ENCODE measurements around the gene FRYL. TPM values are rescaled to one million over a fixed set of nuclear protein-coding genes. Genes with fewer than 3 reads are reported as not detected.

The FRYL gene
- total and polyA plus RNA-seq, 2 of the 13 experiments (the other 11 are each of a cell fraction or from before 2014, with no cell fraction given), result 9.7 to 19.6 TPM

DNA sequence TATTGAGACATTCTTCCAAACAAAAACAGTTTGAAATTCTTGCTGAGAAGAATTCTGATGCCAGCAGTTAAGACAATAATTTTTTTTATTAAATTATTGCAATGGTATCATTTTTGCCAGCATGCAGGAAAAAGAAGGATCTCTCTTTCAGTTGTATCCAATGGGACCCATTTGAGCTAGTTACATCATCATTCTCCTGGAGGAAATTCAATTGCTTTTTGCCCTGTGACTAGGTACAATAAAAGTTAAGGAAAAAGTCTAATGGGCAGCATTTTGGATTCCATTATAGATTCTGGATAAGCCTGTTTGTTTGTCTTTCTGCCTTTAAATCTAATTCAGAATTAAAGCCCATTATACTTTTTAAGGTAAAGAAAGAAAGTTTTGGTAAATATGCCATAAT is 10.5 kb upstream of the FRYL start:
- H3K4me1 ChIP-seq (ENCODE audit: insufficient read depth, low read length), result peaks cover under 1% of the 10 kb centered on the region; the same call in 1 of the 2 replicates
- no TSS peak for BruUV-seq (replicated peaks)
- H3K36me3 ChIP-seq (replicated peaks in 1 of 2; ENCODE audit: control insufficient read depth in 1 of 2, insufficient read depth in 2 of 2, low read length in 2 of 2), result no peaks in the 10 kb centered on the region
- intact Hi-C loops (cut with micrococcal nuclease; ENCODE audit: unreplicated experiment), result no loop called here
- POLR2A ChIA-PET, result no interaction called here
- DNase-seq (ENCODE audit: low spot score), result no peak
- H3K27ac ChIP-seq (ENCODE audit: extremely low read length, insufficient read depth, low read length), result no peak overlapping the region
- ATAC-seq, result no peak
- H3K27me3 ChIP-seq (ENCODE audit: control insufficient read depth in 1 of 2, insufficient read depth in 2 of 2, low read length in 2 of 2), result no peaks in the 10 kb centered on the region; a peak in 2 of 5 replicates
- CTCF ChIA-PET (ENCODE audit: low intra/inter-chr PET ratio, low total read pairs), result no interaction called here
- no peaks in the 10 kb centered on the region for H4K20me1 ChIP-seq (ENCODE audit: insufficient read depth, low read length)
- no peak overlapping the region for H2AFZ ChIP-seq (ENCODE audit: low read length)
- H3K4me2 ChIP-seq (ENCODE audit: low read depth, low read length), result no peak overlapping the region
- no peak overlapping the region for H3K4me3 ChIP-seq (replicated peaks in 1 of 3; ENCODE audit: insufficient read depth in 1 of 3, low read depth in 2 of 3, low read length in 3 of 3)
- FAIRE-seq, result no peak
- no peak for TF ChIP-seq ZNF792 (CRISPR knock-in tag; IDR thresholded peaks at IDR 0.05)
- no peak for TF ChIP-seq TEAD2 (CRISPR knock-in tag; IDR thresholded peaks at IDR 0.05)
- TF ChIP-seq ZNF460 (CRISPR knock-in tag; IDR thresholded peaks at IDR 0.05; ENCODE audit: borderline replicate concordance), result no peak
- TF ChIP-seq, protein P1, sequence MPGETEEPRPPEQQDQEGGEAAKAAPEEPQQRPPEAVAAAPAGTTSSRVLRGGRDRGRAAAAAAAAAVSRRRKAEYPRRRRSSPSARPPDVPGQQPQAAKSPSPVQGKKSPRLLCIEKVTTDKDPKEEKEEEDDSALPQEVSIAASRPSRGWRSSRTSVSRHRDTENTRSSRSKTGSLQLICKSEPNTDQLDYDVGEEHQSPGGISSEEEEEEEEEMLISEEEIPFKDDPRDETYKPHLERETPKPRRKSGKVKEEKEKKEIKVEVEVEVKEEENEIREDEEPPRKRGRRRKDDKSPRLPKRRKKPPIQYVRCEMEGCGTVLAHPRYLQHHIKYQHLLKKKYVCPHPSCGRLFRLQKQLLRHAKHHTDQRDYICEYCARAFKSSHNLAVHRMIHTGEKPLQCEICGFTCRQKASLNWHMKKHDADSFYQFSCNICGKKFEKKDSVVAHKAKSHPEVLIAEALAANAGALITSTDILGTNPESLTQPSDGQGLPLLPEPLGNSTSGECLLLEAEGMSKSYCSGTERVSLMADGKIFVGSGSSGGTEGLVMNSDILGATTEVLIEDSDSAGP (CRISPR knock-in tag; IDR thresholded peaks at IDR 0.05; ENCODE audit: borderline replicate concordance), result no peak
- TF ChIP-seq, protein P2, sequence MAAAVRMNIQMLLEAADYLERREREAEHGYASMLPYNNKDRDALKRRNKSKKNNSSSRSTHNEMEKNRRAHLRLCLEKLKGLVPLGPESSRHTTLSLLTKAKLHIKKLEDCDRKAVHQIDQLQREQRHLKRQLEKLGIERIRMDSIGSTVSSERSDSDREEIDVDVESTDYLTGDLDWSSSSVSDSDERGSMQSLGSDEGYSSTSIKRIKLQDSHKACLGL (CRISPR knock-in tag; IDR thresholded peaks at IDR 0.05), result no peak
- no peak for TF ChIP-seq ZNF713 (CRISPR knock-in tag; IDR thresholded peaks at IDR 0.05)
- no peak for TF ChIP-seq E2F5 (CRISPR knock-in tag; conservative IDR thresholded peaks at IDR 0.05)
- TF ChIP-seq ZNF496 (CRISPR knock-in tag; IDR thresholded peaks at IDR 0.05; ENCODE audit: insufficient replicate concordance), result no peak
- TF ChIP-seq ZNF441 (CRISPR knock-in tag; IDR thresholded peaks at IDR 0.05; ENCODE audit: borderline replicate concordance), result no peak
- TF ChIP-seq DPF2 (CRISPR knock-in tag; IDR thresholded peaks at IDR 0.05; ENCODE audit: borderline replicate concordance, low read depth), result no peak
- H3K79me2 ChIP-seq (ENCODE audit: insufficient read depth, low read length), result no peaks in the 10 kb centered on the region
- H3K9me3 ChIP-seq (ENCODE audit: low read length), result no peaks in the 10 kb centered on the region
- no peak overlapping the region for H3K9ac ChIP-seq (ENCODE audit: insufficient read depth, low read depth, low read length)
- in situ Hi-C loops (cut with HindIII; ENCODE audit: extremely low pct_ligation_motif_present, low pct_unique_long_range_greater_than_20kb), result loop anchor here (25.0 kb wide), 1 partner anchor 203 kb away; no protein-coding TSS in a partner anchor

All from HepG2 (cell line).